ENCODE measurements around the gene SRGAP3.
A peak's percentile ranks its signal among the peaks of the same experiment; 100 is the strongest.

The SRGAP3 gene

GRCh38 chr3:9102240-9102981 lies 147.0 kb downstream of the SRGAP3 start:
- in situ Hi-C loops (cut with MboI; ENCODE audit: low pct_unique_long_range_greater_than_20kb, low sequenced_read_pairs, unreplicated experiment): no loop called here
- no peak for DNase-seq (ENCODE audit: low spot score)
- TF ChIP-seq CTCF (IDR thresholded peaks at IDR 0.05; ENCODE audit: extremely low read depth, insufficient read depth, missing control alignments): no peak

GRCh38 chr3:9101286-9101685 lies 148.2 kb downstream of the SRGAP3 start:
- in situ Hi-C loops (cut with MboI; ENCODE audit: low pct_unique_long_range_greater_than_20kb, low sequenced_read_pairs, unreplicated experiment): no loop called here
- no peak for DNase-seq (ENCODE audit: low spot score)
- no peak for TF ChIP-seq CTCF (IDR thresholded peaks at IDR 0.05; ENCODE audit: extremely low read depth, insufficient read depth, missing control alignments)

GRCh38 chr3:9100513-9100894 lies 148.9 kb downstream of the SRGAP3 start:
- DNase-seq (ENCODE audit: low spot score): peak; percentile 53
- in situ Hi-C loops (cut with MboI; ENCODE audit: low pct_unique_long_range_greater_than_20kb, low sequenced_read_pairs, unreplicated experiment): no loop called here
- no peak for TF ChIP-seq CTCF (IDR thresholded peaks at IDR 0.05; ENCODE audit: extremely low read depth, insufficient read depth, missing control alignments)

- in situ Hi-C loops (cut with MboI; ENCODE audit: low pct_unique_long_range_greater_than_20kb, low sequenced_read_pairs, unreplicated experiment): no loop called here
- no peak for DNase-seq (ENCODE audit: low spot score)
- no peak for TF ChIP-seq CTCF (IDR thresholded peaks at IDR 0.05; ENCODE audit: extremely low read depth, insufficient read depth, missing control alignments)
Measured at GRCh38 chr3:9099702-9100512, 149.5 kb downstream of the SRGAP3 start.

- in situ Hi-C loops (cut with MboI; ENCODE audit: low pct_unique_long_range_greater_than_20kb, low sequenced_read_pairs, unreplicated experiment): no loop called here
- DNase-seq (ENCODE audit: low spot score): no peak
- no peak for TF ChIP-seq CTCF (IDR thresholded peaks at IDR 0.05; ENCODE audit: extremely low read depth, insufficient read depth, missing control alignments)
Measured at GRCh38 chr3:9098716-9099675, 150.4 kb downstream of the SRGAP3 start.

- in situ Hi-C loops (cut with MboI; ENCODE audit: low pct_unique_long_range_greater_than_20kb, low sequenced_read_pairs, unreplicated experiment): no loop called here
- TF ChIP-seq CTCF (IDR thresholded peaks at IDR 0.05; ENCODE audit: extremely low read depth, insufficient read depth, missing control alignments): no peak
- no peak for DNase-seq (ENCODE audit: low spot score)
Measured at GRCh38 chr3:9097495-9097894, 152.0 kb downstream of the SRGAP3 start.
